ENCODE measurements around the gene CASP8.

The CASP8 gene

GRCh38 chr2:201244829-201245228, 15.5 kb upstream of the CASP8 start:
- DNase-seq: no peak

- DNase-seq: no peak
Observed at GRCh38 chr2:201246280-201246679, 14.1 kb upstream of the CASP8 start.

- no peak for DNase-seq
Observed at GRCh38 chr2:201248288-201248844, 12.0 kb upstream of the CASP8 start.

GRCh38 chr2:201249889-201250288, 10.4 kb upstream of the CASP8 start:
- no peak for DNase-seq

GRCh38 chr2:201250741-201251140, 9.6 kb upstream of the CASP8 start:
- no peak for DNase-seq

GRCh38 chr2:201254081-201254730, 6.1 kb upstream of the CASP8 start:
- no peak for DNase-seq

- DNase-seq: no peak
Observed at GRCh38 chr2:201255408-201256033, 4.8 kb upstream of the CASP8 start.

GRCh38 chr2:201256082-201256481, 4.3 kb upstream of the CASP8 start:
- no peak for DNase-seq

GRCh38 chr2:201257381-201257955, 2.9 kb upstream of the CASP8 start:
- no peak for DNase-seq

GRCh38 chr2:201257956-201258665, 2.2 kb upstream of the CASP8 start:
- no peak for DNase-seq

- no peak for DNase-seq
Observed at GRCh38 chr2:201258666-201259615, 1.4 kb upstream of the CASP8 start.

GRCh38 chr2:201261471-201261870, 1.1 kb downstream of the CASP8 start:
- no peak for DNase-seq

- DNase-seq: no peak
Observed at GRCh38 chr2:201261906-201262305, 1.6 kb downstream of the CASP8 start.

- DNase-seq: no peak
Observed at GRCh38 chr2:201262718-201263117, 2.4 kb downstream of the CASP8 start.

- DNase-seq: no peak
Observed at GRCh38 chr2:201263779-201264178, 3.4 kb downstream of the CASP8 start.

- DNase-seq: no peak
Observed at GRCh38 chr2:201264472-201265173, 4.3 kb downstream of the CASP8 start.

GRCh38 chr2:201266629-201267028, 6.3 kb downstream of the CASP8 start:
- DNase-seq: no peak

- no peak for DNase-seq
Observed at GRCh38 chr2:201267278-201268030, 7.1 kb downstream of the CASP8 start.

- DNase-seq: no peak
Observed at GRCh38 chr2:201269764-201270163, 9.4 kb downstream of the CASP8 start.

- DNase-seq: no peak
Observed at GRCh38 chr2:201270293-201271001, 10.1 kb downstream of the CASP8 start.

Measured in 8988T (cell line).